ENCODE results near the gene GPRIN1.

DNA sequence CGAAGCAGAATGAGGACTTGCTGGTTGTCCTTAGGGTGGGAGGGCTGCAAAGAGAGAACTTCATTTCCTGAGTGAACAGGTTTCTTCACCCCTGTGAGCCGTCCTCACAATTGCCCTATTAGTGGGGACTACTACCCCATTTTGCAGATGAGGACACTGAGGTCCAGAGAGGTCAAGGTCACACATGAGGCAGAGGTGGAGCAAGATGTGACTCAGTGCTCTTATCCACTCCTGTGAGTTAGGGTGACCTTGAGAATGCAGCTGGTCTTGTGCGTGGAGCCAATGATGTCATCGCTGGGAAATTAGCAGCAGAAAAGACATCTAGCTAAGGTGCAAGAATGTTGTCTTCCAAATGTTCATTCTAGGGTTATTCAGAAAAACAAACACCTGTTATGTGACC, 26.9 kb downstream of the GPRIN1 start:
- no peak for TF ChIP-seq CTCF (IDR thresholded peaks at IDR 0.05)
- no peak for TF ChIP-seq POLR2A (IDR thresholded peaks at IDR 0.05)
